ENCODE measurements around the gene ATP8A2.
"Not testable (repeated sequence)": the region's sequence is repeated elsewhere in the genome, so short reads cannot be mapped to it uniquely, and the experiment has no call there.

The ATP8A2 gene

DNA sequence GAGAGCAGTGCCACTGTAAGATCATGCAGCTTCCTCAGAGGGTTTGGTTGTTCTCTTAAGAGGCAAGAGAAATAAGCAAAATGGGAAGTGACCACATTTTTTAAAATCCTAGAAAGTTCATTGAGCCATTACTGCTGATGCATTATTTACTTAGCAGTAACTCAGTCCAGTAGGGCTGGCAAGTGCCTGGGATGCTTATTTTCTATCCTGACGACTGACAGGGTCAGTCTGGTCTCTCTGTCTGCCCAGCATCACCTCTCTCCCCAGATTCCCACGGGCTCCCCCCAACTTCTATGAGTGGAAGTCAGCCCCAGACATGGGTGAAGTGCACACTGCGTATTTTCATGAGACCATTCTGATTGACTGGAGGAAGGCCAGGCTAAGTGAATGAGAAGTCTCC lies 669.7 kb downstream of the ATP8A2 start:
- DNase-seq: no peak

- DNase-seq: no peak
These were observed 671.0 kb downstream of the ATP8A2 start for GRCh38 chr13:26042785-26043184.

DNA sequence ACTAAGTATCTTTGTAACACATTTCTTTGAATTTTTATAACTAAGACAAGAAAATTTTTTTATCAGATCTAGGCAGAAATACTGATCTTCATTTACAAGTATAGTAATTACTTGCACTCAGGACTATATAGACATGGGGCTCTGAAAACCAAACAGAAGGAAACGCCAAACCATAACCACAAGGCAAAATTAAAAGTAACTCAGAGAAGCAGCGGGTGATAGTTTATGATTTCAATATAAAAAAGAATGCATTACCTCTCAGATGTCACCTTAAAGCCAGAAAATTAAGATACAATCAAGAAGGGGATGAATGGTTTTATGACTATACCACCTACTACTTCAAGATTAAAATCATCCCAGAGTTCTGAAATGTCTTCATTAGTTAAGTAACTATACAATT lies 673.4 kb downstream of the ATP8A2 start:
- no peak for DNase-seq

GRCh38 chr13:26046639-26047038 lies 674.9 kb downstream of the ATP8A2 start:
- no peak for DNase-seq

DNA sequence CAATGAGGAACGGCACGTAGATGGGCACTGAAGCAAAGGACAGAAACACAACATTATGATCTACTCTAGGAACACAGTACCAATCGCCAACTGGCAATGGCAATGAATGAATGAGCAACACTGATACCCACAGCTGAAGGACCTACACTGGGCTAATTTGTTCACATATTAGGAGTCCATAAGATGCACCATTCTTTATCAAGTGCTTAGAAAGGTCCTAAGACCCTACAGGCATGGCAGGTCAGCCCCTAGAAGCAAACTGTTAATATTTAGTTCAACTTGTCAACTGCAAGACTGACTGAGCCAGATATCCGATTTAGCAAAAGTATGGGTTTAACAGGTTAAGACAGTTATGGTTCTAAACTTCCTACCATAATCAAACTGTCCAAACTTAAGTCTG lies 675.3 kb downstream of the ATP8A2 start:
- DNase-seq: no peak

DNA sequence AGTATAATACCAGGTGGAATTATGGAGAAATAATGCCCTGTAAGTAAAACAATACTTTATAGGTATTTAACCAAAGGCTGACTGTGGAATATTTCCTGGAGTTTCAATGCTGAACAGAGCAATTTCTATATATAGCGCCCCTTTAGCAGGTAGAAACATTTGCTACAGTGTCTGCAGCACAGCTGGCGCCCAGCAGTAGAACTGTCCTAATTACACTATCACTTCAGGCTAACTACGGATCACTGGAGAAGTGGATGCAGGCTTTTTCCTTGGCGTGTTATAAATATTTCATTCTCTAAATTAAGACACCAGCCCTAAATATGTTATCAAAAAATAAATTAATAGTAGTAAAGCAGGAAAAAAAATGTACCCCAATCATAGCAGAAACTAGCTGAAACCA lies 677.0 kb downstream of the ATP8A2 start:
- DNase-seq: peak; percentile 28

DNA sequence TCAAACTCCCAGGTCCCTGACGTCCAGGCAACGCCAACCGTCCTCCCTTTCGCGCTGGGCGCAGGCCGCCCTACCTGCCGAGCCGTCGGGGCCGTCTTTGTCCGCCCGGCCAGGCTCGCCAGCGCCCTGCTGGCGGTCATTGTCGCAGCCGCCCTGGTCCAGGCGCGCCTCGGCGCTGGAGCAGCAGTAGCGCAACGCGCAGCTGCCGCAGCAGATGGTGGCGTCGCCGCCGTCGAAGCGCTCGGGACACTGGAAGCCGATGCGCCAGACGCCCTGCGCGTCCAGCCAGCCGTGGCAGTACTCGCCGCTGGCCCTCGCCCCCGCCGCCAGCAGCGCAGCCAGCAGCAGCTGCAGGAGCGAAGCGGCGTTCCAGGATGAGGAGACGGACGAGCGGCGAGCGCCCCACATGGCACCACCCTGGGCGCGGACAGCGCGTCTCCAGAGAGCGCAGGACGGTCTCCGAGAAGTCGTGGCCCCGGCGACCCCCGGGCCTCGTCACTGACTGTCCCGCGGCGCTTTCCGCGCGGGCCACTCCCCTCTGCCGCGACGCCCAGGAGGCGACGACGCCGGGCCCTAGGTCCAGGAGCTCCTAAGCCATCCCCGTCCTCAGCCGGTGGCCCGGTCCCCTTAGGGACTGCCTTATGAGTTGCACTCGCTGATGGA lies 678.9 kb downstream of the ATP8A2 start:
- DNase-seq: peak; percentile 88

DNA sequence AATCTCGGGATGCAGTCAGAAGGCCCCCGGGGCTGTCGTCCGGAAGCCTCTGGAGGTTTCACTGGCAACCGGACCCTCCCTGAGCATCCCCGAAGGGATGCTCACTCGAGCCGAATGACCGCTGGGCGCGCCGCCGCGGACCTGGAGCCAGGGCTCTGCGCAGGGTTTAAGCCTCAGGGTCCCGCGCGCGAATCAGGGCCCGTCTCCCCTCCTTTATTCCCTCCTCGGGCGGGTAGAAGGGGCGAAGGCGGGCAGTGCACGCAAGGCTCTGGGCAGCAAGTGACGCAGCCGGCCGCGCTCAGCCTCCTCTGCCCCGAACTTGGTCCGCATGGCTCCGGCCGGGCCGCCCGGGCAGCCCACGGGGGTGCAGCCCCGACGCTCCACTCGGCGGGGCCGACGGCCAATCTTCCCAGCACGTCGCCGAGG lies 679.5 kb downstream of the ATP8A2 start:
- no peak for DNase-seq

DNA sequence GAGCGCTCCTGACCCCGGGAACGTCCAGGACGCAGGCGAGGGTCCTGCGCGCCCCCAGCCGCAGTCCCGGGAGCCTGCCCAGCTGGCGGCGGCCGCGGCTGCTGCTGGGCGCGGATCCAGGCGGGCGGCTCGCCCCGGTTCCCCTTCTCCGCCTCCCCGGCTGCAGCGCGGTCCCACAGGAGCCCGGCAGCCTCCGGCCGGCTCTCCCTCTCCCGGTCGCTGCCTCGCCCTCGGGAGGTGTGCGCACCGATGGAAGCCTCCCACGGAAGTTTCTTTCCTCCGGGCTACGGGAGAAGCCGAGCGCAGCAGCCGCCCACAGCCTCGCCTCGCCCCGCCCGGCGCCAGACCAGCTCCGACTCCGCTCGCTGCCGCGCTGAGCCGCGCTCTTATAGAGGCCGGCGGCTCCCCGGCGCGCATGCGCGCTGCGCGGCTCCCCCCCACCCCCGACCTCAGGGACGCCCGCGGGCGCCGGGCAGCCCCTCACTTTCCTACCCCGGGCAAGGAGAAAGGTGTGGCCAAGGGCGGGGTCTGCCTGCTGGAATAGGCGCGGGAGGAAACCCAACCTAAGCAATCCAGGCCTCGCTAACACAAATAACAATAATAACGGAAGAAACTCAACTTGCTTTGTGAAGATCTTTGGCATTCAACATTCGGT lies 680.0 kb downstream of the ATP8A2 start, which contains the start of gene SHISA2:
SHISA2 (minus strand) TSS at position 360 of the 655 bp plus-strand sequence. CDS start 1,041 bp downstream, outside the sequence.
- DNase-seq: peak; percentile 97

GRCh38 chr13:26052337-26052736 lies 680.6 kb downstream of the ATP8A2 start:
- no peak for DNase-seq

GRCh38 chr13:26053418-26053980 lies 681.7 kb downstream of the ATP8A2 start:
- DNase-seq: no peak

- DNase-seq: no peak
These were observed 683.1 kb downstream of the ATP8A2 start for GRCh38 chr13:26054896-26055295.

DNA sequence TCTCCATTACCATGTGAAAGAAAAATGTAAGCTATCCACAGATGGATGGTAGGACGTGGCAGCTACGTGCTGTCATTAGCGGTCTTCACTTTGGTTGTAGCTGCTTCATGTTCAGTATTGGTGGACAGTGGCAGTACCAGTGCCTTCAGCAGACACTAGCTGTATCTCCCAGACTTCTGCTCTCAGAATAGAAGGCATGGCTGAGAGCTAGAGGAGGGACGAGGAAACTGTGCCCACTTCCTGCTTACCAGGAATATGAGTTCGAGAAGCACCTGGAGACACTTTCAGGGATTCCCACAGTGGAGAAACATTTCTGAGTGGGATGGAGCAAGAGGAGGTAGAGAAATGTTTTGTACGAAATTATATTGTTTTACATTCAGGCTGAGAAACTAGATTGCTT lies 686.9 kb downstream of the ATP8A2 start:
- no peak for DNase-seq

- no peak for DNase-seq
These were observed 688.6 kb downstream of the ATP8A2 start for GRCh38 chr13:26060357-26060756.

DNA sequence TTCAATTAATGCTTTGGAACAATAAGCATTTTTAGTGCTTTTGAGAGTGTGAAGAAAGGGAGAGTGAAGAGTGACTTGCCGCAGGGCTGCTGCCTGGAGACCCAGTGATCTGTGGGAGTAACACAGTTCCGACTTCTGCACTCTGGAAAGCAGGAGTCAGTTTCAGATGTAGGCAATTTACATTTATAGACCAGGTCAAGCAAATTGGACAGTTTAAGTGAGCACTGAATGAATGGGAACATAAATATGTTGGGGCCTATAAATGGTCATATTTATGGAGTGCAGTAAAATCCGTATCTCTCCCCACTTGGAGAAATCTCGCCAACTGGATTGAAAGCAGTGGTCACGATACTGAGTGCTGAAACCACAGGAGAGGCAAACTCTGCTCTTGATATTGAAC lies 689.5 kb downstream of the ATP8A2 start:
- peak; percentile 42 for DNase-seq

DNA sequence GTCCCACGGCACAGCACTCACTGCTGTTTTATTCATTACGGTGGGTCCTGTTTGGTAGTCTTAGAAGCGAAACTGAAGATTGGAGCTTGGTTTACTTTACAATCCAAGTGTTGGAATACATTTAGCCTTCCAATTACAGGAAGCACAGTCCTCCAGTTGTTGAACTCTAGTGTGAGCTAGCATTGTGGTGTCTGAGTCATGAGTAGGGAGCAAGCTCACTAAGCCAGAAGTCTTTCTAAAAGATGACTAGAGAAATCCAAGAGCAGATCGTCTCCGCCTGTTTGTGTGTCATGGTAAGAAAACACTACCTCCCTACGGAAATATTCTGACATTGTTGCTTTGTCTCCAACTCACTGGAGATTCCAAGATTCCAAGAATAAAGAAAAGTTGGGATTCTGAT lies 690.2 kb downstream of the ATP8A2 start:
- peak; percentile 44 for DNase-seq

GRCh38 chr13:26062853-26063444 lies 691.2 kb downstream of the ATP8A2 start:
- peak; percentile 38 for DNase-seq

GRCh38 chr13:26066492-26066891 lies 694.7 kb downstream of the ATP8A2 start:
- DNase-seq: not testable (repeated sequence)

DNA sequence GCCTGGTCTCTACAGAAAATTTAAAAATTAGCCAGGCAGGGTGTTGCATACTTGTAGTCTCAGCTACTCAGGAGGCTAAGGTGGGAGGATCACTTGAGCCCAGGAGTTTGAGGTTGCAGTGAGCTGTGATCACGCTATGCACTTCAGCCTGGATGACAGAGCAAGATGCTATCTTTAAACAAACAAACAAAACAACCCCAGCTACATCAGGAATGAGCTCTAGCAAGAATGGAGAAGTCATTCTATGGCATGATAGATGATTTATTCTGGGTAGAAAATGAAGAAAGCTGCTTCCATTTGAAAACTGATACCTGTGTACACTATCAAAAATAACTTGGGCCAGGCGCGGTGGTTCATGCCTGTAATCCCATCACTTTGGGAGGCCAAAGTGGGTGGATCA lies 695.8 kb downstream of the ATP8A2 start:
- no peak for DNase-seq

GRCh38 chr13:26068372-26068771 lies 696.6 kb downstream of the ATP8A2 start:
- not testable (repeated sequence) for DNase-seq

GRCh38 chr13:26069642-26070041 lies 697.9 kb downstream of the ATP8A2 start:
- not testable (repeated sequence) for DNase-seq

GRCh38 chr13:26071691-26072090 lies 699.9 kb downstream of the ATP8A2 start:
- DNase-seq: no peak

- DNase-seq: not testable (repeated sequence)
These were observed 700.6 kb downstream of the ATP8A2 start for GRCh38 chr13:26072335-26072734.
